Inferior parietal cortex (tissue), 1 donor: ENCODE results near the gene RASD1.
"Not testable (repeated sequence)": the region's sequence is repeated elsewhere in the genome, so short reads cannot be mapped to it uniquely, and the experiment has no call there.

Experiments used
- DNase-seq: peaks from one replicate; pipeline ENCODE4 v3.0.0-alpha.2; 2016; ENCODE audit errors: extremely low spot score

The RASD1 gene

DNA sequence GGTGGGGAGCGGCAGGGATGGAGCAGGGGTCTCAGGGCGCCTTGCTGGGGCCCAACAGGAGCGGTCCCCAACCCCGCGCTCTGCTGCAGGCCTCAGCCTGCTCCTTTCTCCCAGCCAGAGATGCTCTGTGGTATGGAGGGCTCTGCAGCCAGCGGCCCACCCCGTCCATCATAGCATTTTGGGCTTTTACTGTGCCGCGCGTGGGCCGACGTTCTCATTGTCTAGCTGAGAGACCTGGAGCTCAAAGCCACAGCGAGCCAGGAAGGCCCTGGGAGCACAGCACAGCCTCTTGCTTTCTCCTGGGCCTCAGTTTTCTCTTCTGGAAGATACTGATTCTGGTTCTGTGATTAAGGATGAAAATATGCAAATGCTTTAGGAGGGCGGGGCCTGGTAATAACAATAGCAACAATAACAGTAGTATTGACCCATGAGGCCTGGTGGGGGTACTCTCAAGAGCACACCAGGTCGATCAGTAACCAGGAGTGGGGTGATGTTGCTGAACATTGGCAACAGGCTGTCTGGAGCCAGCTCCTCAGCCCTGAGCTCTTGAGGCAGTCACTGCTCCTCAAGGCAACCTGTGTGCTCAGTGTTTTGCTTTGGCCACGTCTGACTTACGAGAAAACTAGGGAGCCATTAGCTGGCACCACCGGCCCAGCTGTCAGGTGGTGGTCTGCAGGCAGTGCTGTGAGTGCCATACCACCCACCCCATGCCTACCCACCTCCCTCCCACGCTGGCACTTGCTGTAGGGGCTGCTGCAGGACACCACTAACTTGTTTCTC lies 1.1 kb upstream of the RASD1 start:
- DNase-seq, result no peak

DNA sequence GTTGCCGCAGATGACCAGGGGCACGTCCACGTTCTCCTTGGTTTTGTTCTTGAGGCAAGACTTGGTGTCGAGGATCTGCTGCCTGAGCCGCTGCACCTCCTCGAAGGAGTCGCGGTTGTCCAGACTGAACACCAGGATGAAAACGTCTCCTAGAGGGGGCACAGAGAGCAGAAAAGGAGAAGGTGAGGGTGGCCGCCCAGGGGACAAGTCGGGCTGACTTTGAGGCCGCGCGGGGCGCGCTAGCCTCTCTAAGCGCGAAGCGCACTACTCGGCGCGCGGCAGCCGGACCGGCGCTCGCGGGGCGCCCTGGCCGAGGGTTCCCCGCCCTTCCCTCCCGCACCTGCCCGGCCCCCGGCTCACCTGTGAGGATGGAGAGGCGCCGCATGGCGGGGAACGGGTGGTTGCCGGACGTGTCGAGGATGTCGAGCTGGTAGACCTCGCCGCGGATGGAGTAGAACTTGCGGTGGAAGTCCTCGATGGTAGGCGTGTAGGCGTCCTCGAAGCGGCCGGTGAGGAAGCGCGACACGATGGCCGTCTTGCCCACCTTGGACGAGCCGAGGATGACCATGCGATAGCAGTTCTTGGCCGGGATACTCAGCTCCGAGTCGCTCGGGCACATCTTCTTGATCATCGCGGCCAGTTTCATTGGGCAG lies 533 bp downstream of the RASD1 start:
- DNase-seq, result no peak

DNA sequence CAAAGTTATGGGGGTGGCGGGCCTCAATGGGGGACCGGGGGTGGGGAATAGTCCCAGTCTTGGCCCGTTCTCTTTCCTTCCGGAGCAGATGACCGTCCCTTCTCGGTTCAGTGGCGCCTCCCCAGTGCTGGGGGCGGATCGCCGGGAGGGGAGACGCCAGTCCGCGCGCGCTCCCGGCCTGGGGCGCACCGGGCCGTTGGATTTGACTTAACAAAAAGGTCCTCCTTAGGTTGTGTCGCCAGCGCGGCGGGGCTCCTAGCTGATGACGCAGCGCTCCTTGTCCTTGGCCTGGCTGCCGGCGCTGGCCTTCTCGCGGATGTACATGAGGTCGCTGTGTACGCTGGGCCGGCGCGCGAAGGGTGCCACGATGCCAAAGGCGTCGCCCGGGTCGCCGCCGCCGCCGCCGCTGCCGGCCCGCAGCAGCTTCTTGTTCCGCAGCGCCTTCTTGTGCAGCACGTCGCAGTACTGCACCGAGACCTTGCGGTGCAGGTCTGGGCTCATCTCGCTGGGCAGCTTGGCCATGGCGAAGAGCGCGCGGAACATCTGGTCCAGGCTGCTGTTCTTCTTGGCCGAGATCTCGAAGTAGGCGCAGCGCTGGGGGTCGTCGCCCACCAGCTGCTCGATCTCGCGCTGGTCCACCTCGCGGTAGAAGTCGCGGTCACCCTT lies 1.2 kb downstream of the RASD1 start:
- no peak for DNase-seq

DNA sequence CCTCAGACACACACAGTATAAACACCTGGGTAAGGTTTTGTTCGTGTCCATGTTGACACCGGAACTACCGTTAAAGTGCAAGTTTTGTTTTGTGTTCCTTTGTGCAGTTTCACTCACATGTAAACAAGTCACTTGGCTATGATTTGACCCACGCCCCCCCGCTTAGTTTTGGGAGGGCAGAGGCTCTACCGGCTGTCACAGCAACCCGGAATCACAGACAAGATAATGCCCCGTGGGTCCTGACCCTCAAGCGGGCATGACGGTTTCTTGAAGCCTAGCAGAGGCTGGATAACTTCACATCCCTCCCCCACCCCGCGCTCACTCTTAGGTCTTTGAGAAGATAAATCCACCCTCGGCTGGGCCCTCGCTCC lies 1.7 kb downstream of the RASD1 start:
- DNase-seq, result no peak

DNA sequence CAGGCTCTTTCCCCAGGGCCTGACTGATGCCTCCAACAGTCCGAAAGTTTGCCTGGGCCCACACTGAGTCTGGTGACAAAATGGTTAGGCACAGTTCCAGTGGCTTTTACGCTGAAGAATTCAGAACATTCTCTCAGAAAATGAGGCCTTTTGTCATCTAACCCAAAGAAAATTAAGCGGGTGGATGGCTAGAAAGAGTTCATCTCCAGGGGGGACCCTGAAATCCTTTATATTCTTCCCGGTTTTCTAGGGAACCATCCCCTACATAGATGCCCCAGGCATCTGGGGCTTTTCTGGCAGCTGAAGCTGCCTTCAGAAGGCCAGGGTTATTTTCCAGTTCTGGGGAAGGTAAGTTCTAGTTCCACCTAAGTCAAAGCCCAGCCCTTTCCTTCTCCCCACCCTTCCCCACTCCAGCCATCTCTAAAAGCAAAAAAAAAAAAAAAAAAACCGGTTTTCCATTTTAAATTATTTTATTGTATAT lies 2.2 kb downstream of the RASD1 start:
- no peak for DNase-seq

DNA sequence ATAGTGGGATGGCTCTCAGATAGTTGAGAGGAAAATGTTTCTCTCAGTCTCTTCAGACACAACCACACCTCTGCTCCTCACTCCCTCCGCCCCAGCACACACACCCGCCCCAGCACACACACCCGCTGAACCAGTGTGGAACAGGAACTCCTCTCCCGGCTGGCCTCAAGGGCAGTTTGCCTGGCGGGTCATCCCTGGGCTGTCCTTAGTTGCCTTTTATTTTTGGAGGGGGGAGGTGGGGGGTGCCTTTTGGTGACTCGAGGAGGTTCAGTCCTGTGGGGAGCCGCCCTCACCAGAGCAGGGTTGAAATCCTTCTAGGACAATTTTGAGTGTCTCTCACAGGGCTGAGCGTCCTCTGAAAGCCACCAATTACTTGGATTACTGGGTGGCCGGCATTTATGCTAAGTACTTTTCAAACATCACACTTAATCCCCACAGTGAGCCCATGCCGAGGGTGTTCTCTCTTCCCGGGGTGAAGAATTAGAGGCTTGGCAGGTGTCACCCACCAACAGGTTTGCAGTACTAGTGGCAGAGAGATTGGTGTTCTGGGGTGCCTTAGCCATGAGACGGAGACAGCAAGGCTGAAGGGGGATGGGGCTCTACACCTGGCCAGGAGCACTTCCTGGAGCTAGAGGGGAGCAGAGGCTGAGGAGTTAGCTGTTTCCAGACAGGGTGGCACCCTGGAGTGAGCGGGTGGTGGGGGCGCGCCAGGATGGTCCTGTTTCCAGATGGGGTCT lies 2.8 kb downstream of the RASD1 start:
- no peak for DNase-seq

DNA sequence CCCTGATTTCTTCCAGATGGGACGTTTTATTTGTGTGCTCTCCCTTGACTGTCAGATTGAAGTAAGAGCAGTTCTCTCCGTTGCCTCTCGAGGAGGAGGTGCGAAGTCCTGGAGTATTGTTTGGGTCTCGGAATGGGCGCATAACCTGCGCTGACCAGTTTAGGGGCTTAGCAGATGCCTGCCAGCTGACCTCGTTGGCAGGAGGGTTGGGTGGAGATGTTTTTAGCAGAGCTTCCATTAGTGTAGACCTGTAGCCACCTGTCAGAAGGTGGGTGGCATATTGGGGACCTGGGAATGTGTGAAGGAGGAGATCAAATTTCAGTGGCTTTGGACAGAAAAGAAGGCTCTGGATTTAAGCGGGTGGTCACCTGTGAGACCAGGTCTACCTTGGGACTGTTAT lies 3.6 kb downstream of the RASD1 start:
- DNase-seq, result no peak

DNA sequence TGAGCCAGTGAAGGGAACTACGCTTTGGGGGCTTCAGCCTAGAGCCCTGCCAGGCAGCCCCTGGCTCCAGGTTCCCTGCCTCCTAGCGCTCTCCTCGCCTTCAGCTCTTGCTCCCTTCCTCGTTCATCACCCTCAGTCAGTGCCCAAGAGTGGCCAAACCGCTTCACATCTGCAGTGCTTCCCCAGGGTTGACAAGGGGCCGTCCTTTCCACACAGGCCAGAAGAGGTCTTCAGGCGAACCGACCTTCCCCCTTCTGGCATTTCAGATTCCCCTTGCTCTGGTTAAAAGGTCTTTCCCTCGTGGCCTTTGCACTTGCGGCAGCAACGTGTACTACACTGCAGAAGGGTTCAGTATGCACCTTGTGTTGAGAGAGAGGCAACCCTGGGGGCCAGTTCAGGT lies 4.1 kb downstream of the RASD1 start:
- DNase-seq, result no peak

DNA sequence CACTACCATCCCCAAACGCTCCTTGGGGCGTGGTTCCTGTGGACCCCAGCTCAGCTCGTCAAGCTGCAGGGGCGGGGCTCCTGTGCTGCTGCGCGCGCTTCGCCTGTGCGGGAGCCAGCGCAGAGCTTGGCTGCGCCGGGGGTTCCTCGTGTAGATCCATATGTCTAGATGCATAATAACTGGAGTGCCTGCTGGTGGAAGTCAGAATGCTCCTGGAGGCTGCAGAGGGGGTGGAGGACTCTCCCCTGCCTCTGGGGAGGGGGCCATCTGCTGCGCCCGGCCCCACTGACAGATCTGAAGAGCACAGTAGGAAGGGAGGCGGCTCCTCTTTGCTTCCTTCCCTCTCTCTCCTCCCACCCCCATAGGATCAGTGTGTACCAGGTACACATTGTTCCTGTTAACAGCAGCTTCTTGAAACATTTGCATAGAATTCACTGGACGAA lies 4.6 kb downstream of the RASD1 start:
- peak; percentile 73 for DNase-seq

DNA sequence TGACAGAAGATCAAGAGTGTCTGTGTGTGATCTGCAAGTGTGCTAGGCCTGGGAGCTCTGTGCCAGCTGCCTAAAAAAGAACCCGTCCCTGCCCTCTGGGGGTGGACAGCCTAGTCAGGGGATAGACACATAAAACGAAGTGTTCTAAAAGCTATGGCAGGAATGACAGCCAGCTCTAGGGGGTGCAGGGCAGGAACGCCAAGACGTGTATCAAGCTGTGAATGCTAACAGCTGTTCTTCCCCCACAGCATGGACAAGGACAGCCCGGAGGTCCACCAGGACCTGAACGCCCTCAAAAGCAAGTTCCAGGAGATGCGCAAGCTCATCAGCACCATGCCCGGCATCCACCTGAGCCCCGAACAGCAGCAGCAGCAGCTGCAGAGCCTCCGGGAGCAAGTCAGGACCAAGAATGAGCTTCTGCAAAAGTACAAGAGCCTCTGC lies 5.1 kb downstream of the RASD1 start:
- DNase-seq, result no peak

DNA sequence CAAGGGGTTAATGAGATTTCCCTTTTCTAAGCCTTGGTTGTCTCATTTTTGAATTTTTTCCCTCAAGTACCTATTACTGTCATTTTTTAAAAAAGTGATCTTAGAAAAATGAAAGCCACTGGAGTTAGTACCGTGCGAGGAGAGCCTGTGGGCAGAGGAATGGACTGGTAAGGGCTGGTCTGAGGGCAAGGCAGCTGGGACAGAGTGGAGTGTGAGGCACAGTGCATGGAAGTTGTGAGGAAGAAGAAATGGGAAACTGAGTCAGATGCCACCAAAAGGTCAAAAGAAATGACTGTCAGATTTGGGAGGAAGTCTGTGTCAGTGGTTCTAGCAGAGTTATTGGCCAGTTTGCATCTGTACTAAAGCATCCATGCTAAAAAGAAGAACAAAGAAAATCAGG lies 8.2 kb downstream of the RASD1 start:
- DNase-seq, result no peak

DNA sequence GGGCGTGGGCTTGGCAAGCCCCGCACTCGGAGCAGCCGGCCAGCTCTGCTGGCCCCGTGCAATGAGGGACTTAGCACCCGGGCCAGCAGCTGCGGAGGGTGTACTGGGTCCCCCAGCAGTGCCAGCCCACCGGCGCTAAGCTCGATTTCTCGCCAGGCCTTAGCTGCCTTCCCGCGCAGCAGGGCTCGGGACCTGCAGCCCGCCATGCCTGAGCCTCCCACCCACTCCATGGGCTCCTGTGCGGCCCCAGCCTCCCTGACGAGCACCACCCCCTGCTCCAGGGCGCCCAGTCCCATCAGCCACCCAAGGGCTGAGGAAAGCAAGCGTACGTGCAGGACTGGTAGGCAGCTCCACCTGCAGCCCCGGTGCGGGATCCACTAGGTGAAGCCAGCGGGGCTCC lies 9.8 kb downstream of the RASD1 start:
- not testable (repeated sequence) for DNase-seq

DNA sequence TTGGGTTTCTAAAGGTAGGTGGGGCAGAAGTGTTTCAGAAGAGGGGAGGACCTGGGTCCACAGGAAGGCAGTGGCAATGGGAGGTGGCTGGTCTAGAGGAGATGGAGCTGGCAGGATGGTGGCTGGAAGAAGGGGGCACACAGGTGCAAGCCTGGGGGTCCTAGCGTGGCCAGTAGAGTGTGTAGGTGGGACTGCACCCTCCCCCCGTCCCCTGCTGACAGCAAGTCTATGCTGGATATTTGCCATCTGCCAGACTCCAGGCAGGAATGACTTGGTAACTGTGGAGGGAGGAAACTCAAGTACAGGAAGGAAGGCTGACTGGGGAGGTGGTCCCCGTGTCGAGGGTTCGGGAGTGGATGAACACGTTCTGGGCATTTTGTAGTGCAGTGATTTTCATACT lies 10.8 kb downstream of the RASD1 start:
- DNase-seq, result no peak

DNA sequence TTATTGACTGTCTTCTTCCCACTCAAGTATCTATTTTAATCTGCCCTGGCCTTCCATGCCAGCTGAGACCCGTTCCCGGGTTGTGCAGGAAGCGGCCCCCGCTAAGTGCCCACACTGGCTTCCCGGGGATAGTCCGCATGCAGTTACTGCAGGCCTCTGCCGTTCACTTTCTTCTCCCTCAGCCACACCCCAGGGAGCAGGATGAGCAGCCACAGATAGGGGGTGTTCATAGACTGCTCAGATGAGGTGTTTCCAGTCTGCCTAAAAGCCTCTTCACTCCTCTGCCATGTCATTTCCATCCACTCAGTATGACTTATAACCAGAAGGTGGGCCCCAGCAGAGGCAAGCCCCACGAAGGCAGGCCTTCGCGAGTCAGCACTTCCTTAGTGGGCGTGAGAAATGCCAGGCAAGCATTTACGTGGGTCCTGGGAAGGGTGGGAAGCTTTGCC lies 11.7 kb downstream of the RASD1 start:
- no peak for DNase-seq

DNA sequence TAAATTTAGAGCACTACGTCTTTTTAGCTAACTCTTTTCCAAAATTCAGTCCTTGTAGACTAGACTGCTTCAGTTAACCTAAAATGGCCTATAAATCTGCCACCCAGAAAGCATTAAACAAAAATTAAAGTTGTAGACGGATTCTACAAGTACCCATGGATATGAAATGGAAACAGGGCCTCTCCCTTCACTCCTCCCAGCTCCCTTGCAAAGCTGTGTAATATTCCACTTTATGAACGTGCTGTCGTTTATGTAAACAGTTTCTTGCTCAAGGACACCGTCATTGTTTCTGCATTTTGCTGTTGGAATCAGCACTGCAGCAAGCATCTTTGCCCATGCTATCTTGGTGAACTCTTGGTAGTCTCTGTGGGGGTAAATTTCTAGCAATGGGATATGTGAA lies 14.3 kb downstream of the RASD1 start:
- DNase-seq, result no peak

DNA sequence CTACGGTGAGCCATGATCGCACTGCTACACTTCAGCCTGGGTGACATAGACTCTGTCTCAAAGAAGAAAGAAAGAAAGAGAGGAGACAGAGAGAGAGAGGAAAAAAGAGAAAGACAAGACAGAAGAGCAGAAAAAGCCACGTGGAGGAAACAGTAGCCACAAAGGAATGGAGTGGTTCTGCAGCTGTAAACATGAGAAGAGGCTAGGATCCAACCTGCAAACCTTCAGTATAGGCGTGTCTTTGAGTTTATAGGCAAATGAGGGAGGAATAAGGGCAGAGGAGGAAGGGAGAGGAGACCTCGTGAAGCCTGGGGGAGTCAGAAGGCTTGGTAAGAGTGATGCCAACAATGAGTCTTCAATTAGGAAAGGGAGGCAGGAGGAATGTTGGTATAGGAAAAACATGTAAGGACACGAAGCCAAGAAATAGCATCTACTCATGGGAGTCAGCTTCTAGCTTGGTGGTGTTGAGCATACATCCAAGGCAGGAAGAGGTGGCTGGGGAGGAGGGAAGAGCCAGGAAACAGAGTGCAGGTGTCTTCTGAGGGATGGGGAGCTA lies 15.5 kb downstream of the RASD1 start:
- DNase-seq, result no peak

DNA sequence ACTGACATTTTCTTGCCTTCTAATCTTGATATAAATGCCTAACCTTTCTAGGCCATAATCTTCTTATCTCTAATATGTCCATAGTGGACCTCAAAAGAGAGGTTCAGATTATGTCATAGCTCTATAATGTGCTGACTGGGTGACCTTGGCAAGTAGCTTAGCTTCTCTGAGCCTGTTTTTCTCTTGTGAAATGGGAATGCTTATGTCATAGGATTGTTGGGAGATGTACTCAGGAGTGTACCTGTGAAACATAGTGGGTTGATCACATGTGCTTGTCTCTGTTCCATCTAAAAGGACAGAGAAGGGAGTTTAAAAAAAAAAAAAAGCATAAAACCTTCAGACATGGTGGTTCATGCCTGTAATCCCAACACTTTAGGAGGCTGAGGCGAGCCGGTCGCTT lies 17.0 kb downstream of the RASD1 start:
- DNase-seq, result no peak

DNA sequence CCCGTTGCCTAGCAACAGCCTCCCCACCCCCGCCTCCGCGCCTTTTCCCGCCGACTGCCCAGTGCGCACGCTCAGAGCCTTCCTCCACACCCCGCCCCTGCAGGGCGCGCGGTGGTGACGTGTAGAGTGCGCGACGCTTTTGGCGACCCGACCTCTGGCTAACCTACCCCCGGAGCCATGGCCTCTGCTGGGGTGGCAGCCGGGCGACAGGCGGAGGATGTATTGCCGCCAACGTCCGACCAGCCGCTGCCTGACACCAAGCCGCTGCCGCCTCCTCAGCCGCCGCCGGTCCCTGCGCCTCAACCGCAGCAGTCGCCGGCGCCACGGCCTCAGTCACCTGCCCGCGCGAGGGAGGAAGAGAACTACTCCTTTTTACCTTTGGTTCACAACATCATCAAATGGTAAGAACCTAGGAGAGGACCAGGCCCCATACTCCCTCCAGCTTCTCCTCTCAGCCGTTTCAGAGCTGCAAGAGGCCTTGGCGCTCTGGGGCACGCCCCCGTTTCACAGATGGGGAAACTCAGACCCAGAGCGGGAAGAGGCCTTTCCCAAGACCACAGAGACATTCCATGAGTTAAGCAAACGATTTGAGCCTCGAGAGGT lies 19.2 kb downstream of the RASD1 start, which contains the start of gene MED9:
MED9 (plus strand) TSS at position 136 of the 603 bp plus-strand sequence; CDS start at position 178, 42 bp downstream.
- DNase-seq, result peak; percentile 93

DNA sequence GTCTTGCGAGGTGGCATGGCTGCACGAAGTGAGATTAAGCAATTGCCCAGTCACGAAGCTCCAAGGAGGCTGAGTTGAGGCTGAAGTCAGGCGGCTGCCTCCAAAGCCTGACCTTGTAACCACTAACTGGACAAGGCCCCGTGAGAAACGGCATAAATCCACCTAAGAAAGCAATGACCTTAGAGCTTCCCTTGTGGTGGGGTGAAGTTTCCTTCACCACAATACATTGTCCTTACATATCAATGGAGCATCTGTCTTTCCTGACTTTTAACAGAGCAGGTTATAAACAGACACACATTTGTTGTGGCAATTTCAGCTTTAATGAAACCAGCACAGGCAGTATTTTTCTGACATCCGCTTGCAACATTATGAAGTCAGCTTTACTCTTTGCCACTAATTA lies 21.9 kb downstream of the RASD1 start:
- no peak for DNase-seq

DNA sequence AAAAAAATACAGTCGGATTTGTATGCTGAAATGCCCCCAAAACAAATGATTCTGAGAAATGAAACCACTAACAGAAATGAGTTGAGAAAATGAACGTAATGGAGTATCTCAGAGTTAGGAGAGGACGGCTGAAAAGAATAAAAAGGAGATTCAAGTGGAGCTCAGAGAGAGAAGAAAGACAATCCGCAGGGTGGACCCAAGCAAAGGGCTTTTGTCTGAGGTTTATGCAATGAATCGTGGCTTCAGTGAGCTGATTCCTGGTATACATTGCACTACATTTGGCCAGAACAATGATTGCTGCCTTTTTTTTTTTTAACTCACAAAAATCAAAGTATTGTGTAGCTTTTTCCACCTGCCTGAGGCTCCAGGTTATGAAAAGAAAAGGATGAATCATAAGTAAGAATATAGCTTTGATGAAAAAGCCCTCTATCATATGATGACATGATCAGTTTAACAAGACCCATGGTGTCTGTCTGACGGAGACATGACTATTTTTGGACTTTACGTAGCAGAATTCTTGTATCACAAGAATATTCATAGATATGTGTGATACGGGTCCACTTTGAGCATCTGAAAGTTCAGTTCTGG lies 23.8 kb downstream of the RASD1 start:
- no peak for DNase-seq

DNA sequence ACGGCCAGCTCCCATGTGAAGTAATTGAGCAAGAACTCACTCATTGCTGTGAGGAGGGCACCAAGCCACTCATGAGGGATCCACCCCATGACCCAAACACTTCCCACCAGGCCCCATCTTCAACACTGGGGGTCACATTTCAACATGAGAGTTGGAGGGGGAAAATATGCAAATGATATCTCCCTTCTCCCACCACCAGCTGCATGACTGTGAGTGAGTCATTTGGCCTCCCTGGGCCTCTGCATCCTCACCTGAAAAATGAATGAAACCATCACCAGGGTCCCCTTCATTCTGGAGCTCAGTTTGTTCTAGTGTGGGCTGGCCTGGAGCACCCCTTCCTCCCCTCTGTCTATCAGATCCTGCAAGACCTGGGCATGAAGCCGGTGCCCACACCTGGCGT lies 26.2 kb downstream of the RASD1 start:
- DNase-seq, result no peak
